ENCODE measurements around the gene PKN1.

PKN1 gene

GRCh38 chr19:14507704-14508542 lies 74.8 kb downstream of the PKN1 start:
- DNase-seq (ENCODE audit: extremely low read depth in 1 of 2, low read depth in 1 of 2): no peak

- no peak for DNase-seq (ENCODE audit: extremely low read depth in 1 of 2, low read depth in 1 of 2)
Observed at GRCh38 chr19:14510311-14511228, 77.5 kb downstream of the PKN1 start.

GRCh38 chr19:14511229-14511593 lies 78.1 kb downstream of the PKN1 start:
- DNase-seq (ENCODE audit: extremely low read depth in 1 of 2, low read depth in 1 of 2): no peak

- no peak for DNase-seq (ENCODE audit: extremely low read depth in 1 of 2, low read depth in 1 of 2)
Observed at GRCh38 chr19:14512406-14512961, 79.4 kb downstream of the PKN1 start.

- no peak for DNase-seq (ENCODE audit: extremely low read depth in 1 of 2, low read depth in 1 of 2)
Observed at GRCh38 chr19:14514215-14514863, 81.2 kb downstream of the PKN1 start.

GRCh38 chr19:14515501-14516047 lies 82.5 kb downstream of the PKN1 start:
- no peak for DNase-seq (ENCODE audit: extremely low read depth in 1 of 2, low read depth in 1 of 2)

GRCh38 chr19:14516048-14516534 lies 83.0 kb downstream of the PKN1 start:
- DNase-seq (ENCODE audit: extremely low read depth in 1 of 2, low read depth in 1 of 2): no peak

- no peak for DNase-seq (ENCODE audit: extremely low read depth in 1 of 2, low read depth in 1 of 2)
Observed at GRCh38 chr19:14516746-14517438, 83.8 kb downstream of the PKN1 start.

GRCh38 chr19:14517446-14517839 lies 84.3 kb downstream of the PKN1 start:
- no peak for DNase-seq (ENCODE audit: extremely low read depth in 1 of 2, low read depth in 1 of 2)

GRCh38 chr19:14517840-14518505 lies 84.9 kb downstream of the PKN1 start, which contains the start of gene DNAJB1:
TSS of gene DNAJB1 (minus strand) at chr19:14518397. CDS start at chr19:14518349, 48 bp downstream.
- peak in 1 of 2 donors; percentile 53 for DNase-seq (ENCODE audit: extremely low read depth in 1 of 2, low read depth in 1 of 2)

GRCh38 chr19:14519245-14519859 lies 86.2 kb downstream of the PKN1 start:
- no peak for DNase-seq (ENCODE audit: extremely low read depth in 1 of 2, low read depth in 1 of 2)

GRCh38 chr19:14519860-14520407 lies 86.8 kb downstream of the PKN1 start:
- no peak for DNase-seq (ENCODE audit: extremely low read depth in 1 of 2, low read depth in 1 of 2)

GRCh38 chr19:14520543-14520942 lies 87.4 kb downstream of the PKN1 start:
- DNase-seq (ENCODE audit: extremely low read depth in 1 of 2, low read depth in 1 of 2): no peak

All from activated CD8-positive, alpha-beta memory T cell treated with anti-CD3 and anti-CD28 coated beads for 1 hour (primary cell).